AG04450 (cell line): Measurements from ENCODE around the gene RTP3. TPM values are rescaled to one million over a fixed set of nuclear protein-coding genes. Genes with fewer than 3 reads are reported as not detected.

Experiments
- CTCF ChIA-PET: fragments of 300-600, 350-600 bp; formaldehyde crosslinking; extraction: SDS; loops from one replicate; lab custom pipeline; 2022; ENCODE audit warnings: antibody characterized with exemption, inconsistent platforms; lab: Charles Lee
- POLR2A ChIA-PET: fragments of 350-600 bp; formaldehyde crosslinking; extraction: SDS; loops from one replicate; lab custom pipeline; 2021; ENCODE audit warnings: antibody characterized with exemption, inconsistent platforms; lab: Yijun Ruan, JAX
- DNase-seq: peaks from one replicate; pipeline ENCODE4 v3.0.0-alpha.2; 2011; ENCODE audit warnings: low read depth, low spot score
- H3K27ac ChIP-seq: one replicate; pipeline ENCODE4 v1.5.1; 2012; ENCODE audit warnings: low read depth, low read length, control low read depth
- H3K27me3 ChIP-seq: one replicate; pipeline ENCODE4 v1.6.0; 2012; ENCODE audit warnings: low read length; ENCODE audit not compliant: control insufficient read depth, insufficient read depth
- H3K4me3 ChIP-seq: 2 replicates; pipeline ENCODE4 v1.5.1; 2011; ENCODE audit warnings: mild to moderate bottlenecking, low read depth, low read length, control low read depth
- H3K9me3 ChIP-seq: 2 replicates; pipeline ENCODE4 v1.5.1; 2012; ENCODE audit warnings: low read length; ENCODE audit not compliant: control insufficient read depth, insufficient read depth
- polyA plus RNA-seq: library from polyadenylated mRNA; depleted of rRNA; stranded (reverse); fragments of >200 nt; gene quantifications from 2 replicates; pipeline ENCODE4 v1.2.3, GENCODE V29; 2011
- TF ChIP-seq, protein P1 (sequence below): IDR thresholded peaks from 2 replicates; pipeline ENCODE4 v1.5.1; 2011; ENCODE audit warnings: low read depth, low read length, control low read depth, inconsistent platforms

The RTP3 gene
- polyA plus RNA-seq, 1 experiment = 0.06 TPM

DNA sequence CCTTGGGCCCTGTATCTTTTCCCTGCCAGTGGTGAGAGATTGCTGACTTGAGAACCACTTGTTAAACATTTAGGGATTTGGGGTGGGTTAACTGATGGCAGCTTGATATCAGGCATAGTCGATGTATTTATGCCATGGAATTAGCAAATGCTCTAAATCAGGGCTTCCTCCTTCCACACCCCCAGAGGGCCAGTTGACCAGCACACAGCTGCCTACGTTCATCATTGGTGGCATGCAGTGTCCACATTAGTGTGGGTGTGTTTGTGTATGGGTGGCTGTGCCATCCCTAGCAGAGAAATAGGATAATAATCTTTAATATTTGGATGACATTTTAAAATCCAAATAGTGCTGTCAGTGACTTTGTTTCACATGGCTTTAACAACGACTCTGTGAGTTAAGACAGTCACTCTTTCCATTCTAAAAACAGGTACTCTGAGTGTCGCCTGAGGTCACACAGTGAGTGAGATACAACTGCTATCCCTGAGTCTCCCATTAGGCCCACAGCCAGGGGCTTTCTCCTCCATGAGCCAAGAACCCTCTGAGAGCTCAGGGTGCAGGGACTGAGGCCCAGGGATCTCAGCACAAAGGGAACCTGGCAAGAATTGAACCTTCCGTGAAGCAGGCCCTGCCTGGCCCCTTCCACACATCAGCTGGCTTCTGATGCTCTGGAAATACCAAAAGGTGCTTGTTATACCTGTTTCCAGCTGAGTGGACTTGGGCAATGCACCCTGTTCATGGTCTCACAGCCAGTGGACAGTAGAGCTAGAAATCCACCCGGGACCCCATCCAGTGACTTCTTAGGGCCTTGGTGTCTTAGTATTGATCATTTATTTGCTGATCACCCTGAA is 28.8 kb upstream of the RTP3 start:
- Histone ChIP-seq H3K4me3 (no peak overlapping the region), H3K27me3 (peaks cover 63% of the 10 kb centered on the region), H3K27ac (no peak overlapping the region), H3K9me3 (no peaks in the 10 kb centered on the region)
- ChIA-PET CTCF (interaction anchor here (0.5 to 1.8 kb wide), 3 partner anchors 19 to 392 kb away, joined by 4 to 6 read pairs (median 5); no protein-coding TSS in a partner anchor), POLR2A (no interaction called here)
- TF ChIP-seq, protein P1, sequence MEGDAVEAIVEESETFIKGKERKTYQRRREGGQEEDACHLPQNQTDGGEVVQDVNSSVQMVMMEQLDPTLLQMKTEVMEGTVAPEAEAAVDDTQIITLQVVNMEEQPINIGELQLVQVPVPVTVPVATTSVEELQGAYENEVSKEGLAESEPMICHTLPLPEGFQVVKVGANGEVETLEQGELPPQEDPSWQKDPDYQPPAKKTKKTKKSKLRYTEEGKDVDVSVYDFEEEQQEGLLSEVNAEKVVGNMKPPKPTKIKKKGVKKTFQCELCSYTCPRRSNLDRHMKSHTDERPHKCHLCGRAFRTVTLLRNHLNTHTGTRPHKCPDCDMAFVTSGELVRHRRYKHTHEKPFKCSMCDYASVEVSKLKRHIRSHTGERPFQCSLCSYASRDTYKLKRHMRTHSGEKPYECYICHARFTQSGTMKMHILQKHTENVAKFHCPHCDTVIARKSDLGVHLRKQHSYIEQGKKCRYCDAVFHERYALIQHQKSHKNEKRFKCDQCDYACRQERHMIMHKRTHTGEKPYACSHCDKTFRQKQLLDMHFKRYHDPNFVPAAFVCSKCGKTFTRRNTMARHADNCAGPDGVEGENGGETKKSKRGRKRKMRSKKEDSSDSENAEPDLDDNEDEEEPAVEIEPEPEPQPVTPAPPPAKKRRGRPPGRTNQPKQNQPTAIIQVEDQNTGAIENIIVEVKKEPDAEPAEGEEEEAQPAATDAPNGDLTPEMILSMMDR = no peak
- no peak for DNase-seq

DNA sequence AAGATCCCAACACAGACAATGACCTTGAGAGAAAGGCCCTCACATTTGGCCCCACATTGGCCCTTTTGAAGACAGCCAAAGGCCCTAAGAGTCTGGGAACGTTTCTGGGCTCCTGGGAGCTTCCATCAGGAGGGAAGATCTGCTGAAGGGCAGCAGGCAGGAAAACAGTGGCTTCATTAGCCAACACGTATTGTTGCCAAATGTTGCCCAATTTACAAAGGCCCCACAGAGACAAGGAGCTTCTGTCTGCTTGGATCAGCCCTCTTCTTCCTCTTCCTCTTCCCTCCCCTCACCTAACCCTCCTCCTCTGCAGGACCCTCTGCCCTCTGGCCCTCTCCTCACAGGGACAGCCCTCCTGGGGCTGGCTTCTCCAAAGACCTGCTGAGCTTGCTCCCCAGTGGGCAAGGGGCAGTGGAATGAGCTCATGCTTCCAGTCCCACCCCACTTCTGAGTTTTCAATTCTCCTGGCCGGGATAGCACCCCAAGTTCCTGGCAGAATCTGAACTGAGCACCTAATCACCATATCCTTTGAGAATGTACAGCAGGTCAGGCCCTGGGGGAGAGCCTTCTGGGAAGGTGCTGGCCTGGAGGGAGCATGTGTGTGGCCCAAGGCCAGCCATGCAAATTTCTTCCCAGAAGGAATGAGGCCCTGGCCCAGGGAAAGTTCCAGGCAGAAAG is 28.0 kb upstream of the RTP3 start:
- TF ChIP-seq, protein P1 = no peak
- H3K27me3 ChIP-seq = peaks cover 56% of the 10 kb centered on the region
- POLR2A ChIA-PET = no interaction called here
- no peak overlapping the region for H3K4me3 ChIP-seq
- no peak overlapping the region for H3K27ac ChIP-seq
- H3K9me3 ChIP-seq = no peaks in the 10 kb centered on the region
- CTCF ChIA-PET = interaction anchor here (1.0 to 1.8 kb wide), 2 partner anchors 19 to 160 kb away, joined by 3 to 5 read pairs; no protein-coding TSS in a partner anchor
- no peak for DNase-seq

DNA sequence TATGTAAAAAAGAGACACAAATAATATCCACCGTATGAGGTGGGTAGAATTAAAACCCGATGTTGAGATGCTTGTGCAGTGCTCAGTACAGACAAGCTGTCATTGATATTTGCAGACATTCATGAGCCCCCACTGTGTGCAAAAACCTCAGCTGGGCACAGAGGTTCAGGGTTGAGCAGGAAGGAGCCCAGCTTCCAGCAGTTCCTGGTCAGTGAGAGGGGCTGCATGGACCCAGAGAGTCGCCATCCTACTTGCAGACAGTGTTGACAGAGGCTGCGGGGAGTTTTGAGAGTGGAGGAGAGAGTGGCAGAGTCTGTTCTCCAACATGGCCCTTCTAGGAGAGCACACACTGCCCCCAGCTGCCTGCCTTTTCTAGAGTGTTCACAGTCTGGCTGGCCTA is 26.9 kb upstream of the RTP3 start:
- Histone ChIP-seq H3K9me3 (no peaks in the 10 kb centered on the region), H3K27ac (no peak overlapping the region), H3K27me3 (peaks cover 52% of the 10 kb centered on the region), H3K4me3 (no peak overlapping the region)
- ChIA-PET CTCF (interaction anchor here (0.8 to 1.0 kb wide), 2 partner anchors 21 to 159 kb away, joined by 3 read pairs; no protein-coding TSS in a partner anchor), POLR2A (no interaction called here)
- DNase-seq = no peak
- TF ChIP-seq, protein P1 = no peak

DNA sequence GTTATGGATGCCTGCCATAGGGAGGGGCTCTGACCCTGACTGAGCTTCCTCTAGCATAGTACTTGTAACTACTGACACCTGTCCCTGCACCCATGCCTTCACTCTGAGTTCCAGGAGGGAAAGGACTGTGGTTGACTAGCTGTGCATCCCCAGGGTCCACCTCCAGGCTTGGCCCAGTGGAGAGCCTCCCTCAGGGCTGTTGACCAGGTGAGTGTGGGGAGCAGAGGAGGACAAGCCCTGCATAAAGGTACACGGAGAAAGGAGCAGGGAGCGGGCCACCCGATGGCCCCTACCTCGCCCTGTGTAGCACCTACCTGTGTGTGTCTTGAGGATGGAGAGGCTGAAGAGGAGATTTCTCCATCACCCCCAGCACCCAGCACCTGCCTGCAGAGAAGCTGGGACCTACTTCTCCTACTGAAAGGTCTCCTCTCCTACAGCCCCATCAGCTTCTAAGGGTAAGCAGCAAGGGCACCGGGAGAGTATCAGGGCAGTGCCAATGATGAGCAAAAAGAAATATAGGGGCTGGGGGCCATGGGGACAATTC is 26.3 kb upstream of the RTP3 start:
- DNase-seq = no peak
- TF ChIP-seq, protein P1 = no peak
- H3K27ac ChIP-seq = no peak overlapping the region
- no peaks in the 10 kb centered on the region for H3K9me3 ChIP-seq
- ChIA-PET CTCF (interaction anchor here (0.8 kb wide), 1 partner anchor 22 kb away, joined by 3 read pairs; no protein-coding TSS in a partner anchor), POLR2A (no interaction called here)
- H3K27me3 ChIP-seq = peaks cover 47% of the 10 kb centered on the region
- no peak overlapping the region for H3K4me3 ChIP-seq

DNA sequence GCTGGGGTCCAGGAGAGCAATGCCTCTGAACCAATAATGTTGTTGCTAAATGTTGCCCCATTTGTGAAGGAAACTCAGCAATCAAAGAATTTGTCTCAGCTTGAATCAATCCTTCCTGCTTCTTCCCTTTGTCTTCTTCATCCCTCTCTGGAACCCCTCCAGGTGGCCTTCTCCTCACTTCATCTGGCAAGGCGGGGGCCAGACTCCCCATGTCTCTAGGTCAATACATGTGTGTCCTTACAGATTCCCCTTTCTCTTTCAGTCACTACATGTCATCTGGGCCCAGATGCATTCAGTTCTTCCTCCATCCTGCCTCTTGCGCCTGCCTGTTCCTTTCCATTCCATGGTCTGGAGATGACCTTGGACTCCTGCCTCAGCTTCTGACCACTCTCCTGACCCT is 25.0 kb upstream of the RTP3 start:
- TF ChIP-seq, protein P1 = no peak
- no peak for DNase-seq
- peaks cover 49% of the 10 kb centered on the region for H3K27me3 ChIP-seq
- POLR2A ChIA-PET = no interaction called here
- CTCF ChIA-PET = no interaction called here
- H3K27ac ChIP-seq = no peak overlapping the region
- no peaks in the 10 kb centered on the region for H3K9me3 ChIP-seq
- no peak overlapping the region for H3K4me3 ChIP-seq
